Measurements from ENCODE around the gene ADD3.

ADD3 gene, protein sequence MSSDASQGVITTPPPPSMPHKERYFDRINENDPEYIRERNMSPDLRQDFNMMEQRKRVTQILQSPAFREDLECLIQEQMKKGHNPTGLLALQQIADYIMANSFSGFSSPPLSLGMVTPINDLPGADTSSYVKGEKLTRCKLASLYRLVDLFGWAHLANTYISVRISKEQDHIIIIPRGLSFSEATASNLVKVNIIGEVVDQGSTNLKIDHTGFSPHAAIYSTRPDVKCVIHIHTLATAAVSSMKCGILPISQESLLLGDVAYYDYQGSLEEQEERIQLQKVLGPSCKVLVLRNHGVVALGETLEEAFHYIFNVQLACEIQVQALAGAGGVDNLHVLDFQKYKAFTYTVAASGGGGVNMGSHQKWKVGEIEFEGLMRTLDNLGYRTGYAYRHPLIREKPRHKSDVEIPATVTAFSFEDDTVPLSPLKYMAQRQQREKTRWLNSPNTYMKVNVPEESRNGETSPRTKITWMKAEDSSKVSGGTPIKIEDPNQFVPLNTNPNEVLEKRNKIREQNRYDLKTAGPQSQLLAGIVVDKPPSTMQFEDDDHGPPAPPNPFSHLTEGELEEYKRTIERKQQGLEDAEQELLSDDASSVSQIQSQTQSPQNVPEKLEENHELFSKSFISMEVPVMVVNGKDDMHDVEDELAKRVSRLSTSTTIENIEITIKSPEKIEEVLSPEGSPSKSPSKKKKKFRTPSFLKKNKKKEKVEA

DNA sequence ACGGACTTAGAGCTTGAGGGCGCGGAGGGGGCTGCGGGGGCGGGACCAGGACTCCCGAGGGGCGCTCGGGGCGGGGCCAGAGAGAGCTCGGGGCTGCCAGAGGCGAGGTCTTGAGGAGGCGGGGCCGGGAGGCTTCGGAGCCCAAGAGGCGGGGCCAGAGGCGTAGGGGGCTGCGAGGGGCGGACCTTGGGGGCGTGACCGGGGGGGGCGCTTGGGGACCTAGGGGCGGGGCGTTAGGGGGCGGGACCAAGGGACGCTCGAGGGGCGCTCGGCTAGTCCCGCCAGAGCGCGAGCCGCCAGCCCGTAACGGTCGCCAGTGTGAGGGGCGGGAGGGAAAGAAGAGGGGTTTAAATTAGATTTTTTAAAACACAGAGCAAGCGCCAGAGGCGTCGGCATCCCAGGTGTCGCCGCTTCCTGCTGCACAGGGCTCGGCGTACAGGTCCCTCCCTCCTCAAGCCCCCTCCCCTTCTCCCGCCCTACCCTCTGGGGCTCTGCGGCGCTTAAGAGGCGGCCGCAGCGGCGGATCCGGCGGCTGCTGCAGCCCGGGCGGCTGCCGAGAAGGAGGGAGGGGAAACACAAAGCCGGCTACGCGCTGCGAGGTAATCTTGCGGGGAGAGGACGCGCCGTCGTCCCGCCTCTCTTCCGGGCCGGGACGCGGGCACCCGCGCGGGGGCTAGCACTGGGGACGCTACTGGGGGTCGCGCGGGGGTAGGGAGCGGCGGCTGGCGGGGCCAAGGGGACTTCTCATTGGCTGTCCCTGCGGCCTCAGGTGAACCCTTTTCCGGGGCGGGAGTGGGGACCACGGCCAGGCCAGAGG lies at the start of gene ADD3:
ADD3 (plus strand) TSS at position 284 of the 817 bp plus-strand sequence. CDS start 92,670 bp downstream, outside the sequence.
- H3K4me1 ChIP-seq (ENCODE audit: control insufficient read depth, insufficient read depth, low read length, unreplicated experiment) = peaks cover 11% of the 10 kb centered on the region
- H3K27me3 ChIP-seq (ENCODE audit: insufficient read depth, low read length) = no peaks in the 10 kb centered on the region
- peak within 1 kb of the TSS; percentile 26 for H2AFZ ChIP-seq (ENCODE audit: low read length, unreplicated experiment)
- peaks cover 46% of the 10 kb centered on the region for H3K79me2 ChIP-seq (ENCODE audit: control insufficient read depth, insufficient read depth, low read length, unreplicated experiment)
- H3K4me3 ChIP-seq (ENCODE audit: low read depth, low read length) = peak within 1 kb of the TSS; percentile 79
- H3K36me3 ChIP-seq (ENCODE audit: insufficient read depth, low read length) = no peaks in the 10 kb centered on the region
- H3K27ac ChIP-seq (ENCODE audit: low read depth, low read length) = peak within 1 kb of the TSS; percentile 85

DNA sequence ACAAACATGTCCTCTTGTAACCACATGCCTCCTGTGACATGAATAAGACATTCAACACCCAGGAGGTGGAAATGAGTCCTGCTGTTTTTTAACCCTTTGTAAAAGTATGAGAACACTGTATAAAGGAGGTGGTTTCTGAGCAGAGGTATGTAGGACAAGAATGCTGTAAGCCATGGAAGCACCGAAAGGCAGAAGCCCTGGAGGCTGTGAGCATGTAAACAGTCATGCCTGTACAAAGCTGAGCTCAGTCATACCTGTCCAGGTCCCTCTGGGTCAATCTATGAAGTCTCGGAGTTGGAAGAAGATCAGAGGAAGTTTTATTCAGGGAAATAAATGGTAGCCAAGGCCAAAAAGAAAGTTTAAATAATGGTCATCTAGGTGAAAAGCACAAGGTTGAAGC lies 49.7 kb upstream of the ADD3 start:
- Histone ChIP-seq H2AFZ (ENCODE audit: low read length, unreplicated experiment) (no peak overlapping the region), H3K27me3 (ENCODE audit: insufficient read depth, low read length) (no peaks in the 10 kb centered on the region)

DNA sequence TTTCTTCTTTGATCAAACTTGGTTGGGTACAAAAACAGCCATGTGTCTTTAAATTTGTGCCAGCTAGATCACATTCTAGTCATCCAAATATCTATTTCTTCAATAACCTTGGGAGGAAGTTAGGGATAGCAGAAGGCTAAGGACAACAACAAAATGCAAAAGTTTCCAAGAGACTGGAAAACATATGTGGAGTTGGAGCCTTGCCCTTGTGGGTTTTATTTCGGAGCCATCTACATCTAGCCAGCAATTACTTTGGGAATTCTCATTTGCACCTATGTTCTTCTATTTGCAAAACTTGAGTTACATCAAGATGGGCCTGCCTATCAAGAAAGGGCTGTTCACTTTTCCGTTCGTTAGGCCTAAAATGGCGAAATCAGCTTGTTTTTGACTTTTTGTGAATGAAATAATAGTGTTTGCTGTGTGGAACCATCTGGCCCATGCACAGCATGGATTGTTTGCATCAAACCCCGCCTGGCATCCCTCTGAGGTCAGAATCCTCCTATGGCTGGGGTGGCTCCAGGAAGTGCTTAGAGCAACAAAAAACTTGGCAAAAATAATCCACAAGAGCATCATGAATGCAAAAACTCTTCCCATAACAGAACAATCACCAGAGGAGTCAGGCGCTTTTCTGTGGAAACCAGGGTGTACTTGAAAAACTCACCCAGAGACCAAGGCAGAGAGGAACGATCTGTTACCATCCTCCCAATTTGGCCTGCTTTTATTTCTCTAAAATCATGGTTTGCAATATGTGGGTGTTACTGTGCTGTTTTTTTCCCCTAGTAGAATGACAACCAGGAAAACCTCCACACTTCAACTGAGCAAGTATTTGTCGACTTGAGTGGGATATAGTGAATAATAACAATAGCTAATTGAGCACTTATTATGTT lies 48.3 kb upstream of the ADD3 start:
- no peak overlapping the region for H2AFZ ChIP-seq (ENCODE audit: low read length, unreplicated experiment)
- H3K36me3 ChIP-seq (ENCODE audit: insufficient read depth, low read length) = no peaks in the 10 kb centered on the region
- H3K27ac ChIP-seq (ENCODE audit: low read depth, low read length) = no peak overlapping the region
- peaks cover 31% of the 10 kb centered on the region for H3K4me1 ChIP-seq (ENCODE audit: control insufficient read depth, insufficient read depth, low read length, unreplicated experiment)
- no peak overlapping the region for H3K4me3 ChIP-seq (ENCODE audit: low read depth, low read length)
- no peaks in the 10 kb centered on the region for H3K27me3 ChIP-seq (ENCODE audit: insufficient read depth, low read length)
- no peaks in the 10 kb centered on the region for H3K79me2 ChIP-seq (ENCODE audit: control insufficient read depth, insufficient read depth, low read length, unreplicated experiment)

More for the DNA sequence above, 49.7 kb upstream of the ADD3 start:
- Histone ChIP-seq H3K4me1 (ENCODE audit: control insufficient read depth, insufficient read depth, low read length, unreplicated experiment) (peaks cover 22% of the 10 kb centered on the region), H3K36me3 (ENCODE audit: insufficient read depth, low read length) (no peaks in the 10 kb centered on the region), H3K27ac (ENCODE audit: low read depth, low read length) (no peak overlapping the region), H3K4me3 (ENCODE audit: low read depth, low read length) (no peak overlapping the region), H3K79me2 (ENCODE audit: control insufficient read depth, insufficient read depth, low read length, unreplicated experiment) (no peaks in the 10 kb centered on the region)

DNA sequence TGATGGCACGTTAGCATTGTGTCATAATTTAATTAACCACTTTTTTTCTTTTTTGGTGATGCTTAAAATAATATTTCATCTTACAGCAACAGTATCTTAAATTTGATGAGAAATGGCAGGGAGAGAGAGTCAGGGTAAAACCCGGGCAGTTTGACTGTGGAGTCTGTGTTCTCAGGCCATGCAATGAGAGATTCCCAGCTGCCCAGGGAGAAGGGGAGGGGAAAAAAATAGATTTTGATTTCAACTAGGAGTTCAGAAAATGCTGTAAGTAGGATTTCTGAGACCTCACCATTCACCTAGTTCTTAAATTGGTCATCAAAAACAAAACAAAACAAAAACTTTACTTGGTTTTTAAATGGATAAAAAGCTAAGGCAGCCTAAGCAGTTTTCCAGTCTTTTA lies 47.1 kb upstream of the ADD3 start:
- Histone ChIP-seq H2AFZ (ENCODE audit: low read length, unreplicated experiment) (peak overlapping the region; percentile 44), H3K27me3 (ENCODE audit: insufficient read depth, low read length) (no peaks in the 10 kb centered on the region), H3K4me1 (ENCODE audit: control insufficient read depth, insufficient read depth, low read length, unreplicated experiment) (peaks cover 35% of the 10 kb centered on the region), H3K27ac (ENCODE audit: low read depth, low read length) (peak overlapping the region; percentile 25; the same call in 1 of the 2 replicates), H3K36me3 (ENCODE audit: insufficient read depth, low read length) (no peaks in the 10 kb centered on the region), H3K79me2 (ENCODE audit: control insufficient read depth, insufficient read depth, low read length, unreplicated experiment) (no peaks in the 10 kb centered on the region), H3K4me3 (ENCODE audit: low read depth, low read length) (no peak overlapping the region)

DNA sequence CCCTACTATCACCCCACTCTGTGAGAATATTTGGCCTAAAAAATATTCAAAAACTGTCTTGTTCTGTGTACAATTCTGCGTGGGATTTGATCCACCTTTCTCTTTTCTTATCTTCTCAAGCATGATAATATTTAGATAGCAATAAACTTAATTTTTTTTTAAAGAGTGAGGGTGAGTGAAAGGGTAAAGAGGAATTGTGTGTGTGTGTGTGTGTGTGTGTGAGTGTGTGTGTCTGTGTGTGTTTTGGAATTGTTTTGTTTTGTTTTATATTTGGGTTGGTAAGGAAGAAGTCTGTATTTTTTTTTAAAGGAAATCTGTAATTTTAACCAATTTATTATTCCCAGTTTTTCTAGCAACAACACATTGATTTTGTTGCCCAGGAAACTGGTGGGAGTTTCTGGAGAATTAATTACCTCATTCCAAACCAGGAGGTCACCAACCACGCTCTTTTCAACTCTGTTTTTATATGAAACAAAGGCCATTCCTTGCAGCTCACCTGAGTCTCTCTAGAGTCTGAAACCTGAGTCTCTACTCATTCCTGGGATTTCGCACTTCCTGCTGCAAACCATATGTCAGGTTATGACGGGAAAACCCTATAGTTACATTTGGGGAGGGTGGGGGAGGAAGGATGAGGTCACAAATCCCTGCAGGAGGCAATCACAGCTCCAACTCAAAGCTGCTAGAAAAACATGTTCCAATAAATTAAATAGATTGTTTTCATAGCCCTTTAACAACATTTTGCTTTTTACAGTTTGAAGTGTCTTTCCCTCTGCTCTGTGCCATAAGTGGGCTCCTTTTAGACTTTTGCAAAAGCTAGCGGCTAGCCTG lies 46.4 kb upstream of the ADD3 start:
- peaks cover 40% of the 10 kb centered on the region for H3K4me1 ChIP-seq (ENCODE audit: control insufficient read depth, insufficient read depth, low read length, unreplicated experiment)
- no peak overlapping the region for H3K4me3 ChIP-seq (ENCODE audit: low read depth, low read length)
- peak overlapping the region; percentile 25; the same call in 1 of the 2 replicates for H3K27ac ChIP-seq (ENCODE audit: low read depth, low read length)
- peak overlapping the region; percentile 48 for H2AFZ ChIP-seq (ENCODE audit: low read length, unreplicated experiment)
- H3K27me3 ChIP-seq (ENCODE audit: insufficient read depth, low read length) = no peaks in the 10 kb centered on the region
- H3K79me2 ChIP-seq (ENCODE audit: control insufficient read depth, insufficient read depth, low read length, unreplicated experiment) = no peaks in the 10 kb centered on the region
- no peaks in the 10 kb centered on the region for H3K36me3 ChIP-seq (ENCODE audit: insufficient read depth, low read length)

DNA sequence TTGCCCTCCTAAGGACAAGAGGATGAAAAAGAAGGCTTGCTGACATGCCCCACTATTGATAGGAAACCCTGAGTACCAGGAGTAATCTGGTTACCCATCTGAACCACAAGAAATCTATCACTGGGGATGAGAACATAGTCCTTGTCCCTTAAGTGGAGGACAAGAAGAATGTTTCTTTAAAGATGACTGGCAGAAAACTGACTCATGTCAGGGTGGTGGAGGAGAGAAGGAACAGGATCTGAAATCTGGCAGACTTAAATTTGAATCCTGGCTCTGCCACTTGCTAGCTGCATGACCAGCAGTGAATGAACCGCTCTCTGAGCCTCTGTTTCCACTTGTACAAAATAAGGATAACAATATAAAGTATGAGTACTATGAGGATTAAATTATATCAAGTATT lies 45.5 kb upstream of the ADD3 start:
- peaks cover 49% of the 10 kb centered on the region for H3K4me1 ChIP-seq (ENCODE audit: control insufficient read depth, insufficient read depth, low read length, unreplicated experiment)
- H3K27ac ChIP-seq (ENCODE audit: low read depth, low read length) = no peak overlapping the region; the same call in 1 of the 2 replicates
- no peak overlapping the region for H2AFZ ChIP-seq (ENCODE audit: low read length, unreplicated experiment)
- no peaks in the 10 kb centered on the region for H3K79me2 ChIP-seq (ENCODE audit: control insufficient read depth, insufficient read depth, low read length, unreplicated experiment)
- H3K27me3 ChIP-seq (ENCODE audit: insufficient read depth, low read length) = no peaks in the 10 kb centered on the region
- H3K36me3 ChIP-seq (ENCODE audit: insufficient read depth, low read length) = no peaks in the 10 kb centered on the region
- H3K4me3 ChIP-seq (ENCODE audit: low read depth, low read length) = no peak overlapping the region

DNA sequence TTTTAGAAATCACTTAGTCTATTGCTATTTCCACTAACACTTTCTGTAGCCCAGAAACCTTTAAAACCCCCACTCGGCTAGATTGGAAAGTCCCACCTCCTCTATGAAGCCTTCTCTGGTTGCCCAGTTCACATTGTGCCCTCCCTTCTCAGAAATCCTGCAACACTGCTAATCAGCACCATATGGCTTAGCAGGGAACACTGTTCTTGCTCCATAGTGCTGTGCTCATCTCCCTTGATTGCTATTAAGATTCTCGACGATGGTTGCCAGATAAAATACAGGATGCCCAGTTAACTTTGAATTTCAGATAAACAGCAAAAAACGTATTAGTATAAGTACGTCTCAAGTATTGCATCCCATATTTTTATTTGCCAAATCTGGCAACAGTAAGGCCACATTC lies 44.3 kb upstream of the ADD3 start:
- peaks cover 57% of the 10 kb centered on the region for H3K4me1 ChIP-seq (ENCODE audit: control insufficient read depth, insufficient read depth, low read length, unreplicated experiment)
- H3K27me3 ChIP-seq (ENCODE audit: insufficient read depth, low read length) = no peaks in the 10 kb centered on the region
- H3K27ac ChIP-seq (ENCODE audit: low read depth, low read length) = no peak overlapping the region
- no peaks in the 10 kb centered on the region for H3K36me3 ChIP-seq (ENCODE audit: insufficient read depth, low read length)
- no peak overlapping the region for H3K4me3 ChIP-seq (ENCODE audit: low read depth, low read length)
- H2AFZ ChIP-seq (ENCODE audit: low read length, unreplicated experiment) = no peak overlapping the region
- no peaks in the 10 kb centered on the region for H3K79me2 ChIP-seq (ENCODE audit: control insufficient read depth, insufficient read depth, low read length, unreplicated experiment)

DNA sequence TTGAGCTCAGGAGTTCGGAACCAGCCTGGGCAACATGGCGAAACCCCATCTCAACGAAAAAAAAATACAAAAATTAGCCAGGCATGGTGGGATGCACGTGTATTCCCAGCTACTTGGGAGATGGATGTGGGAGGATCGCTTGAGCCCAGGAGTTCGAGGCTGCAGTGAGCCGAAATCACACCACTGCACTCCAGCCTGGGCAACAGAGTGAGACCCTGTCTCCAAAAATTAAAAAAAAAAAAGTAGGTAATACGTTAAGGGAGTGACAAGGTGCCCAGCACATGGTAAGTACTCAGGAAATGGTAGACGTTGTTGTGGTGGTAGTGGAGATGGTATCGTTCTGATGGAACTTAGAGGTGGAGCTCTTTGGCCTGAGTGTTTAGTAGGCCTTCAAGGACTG lies 43.5 kb upstream of the ADD3 start:
- no peak overlapping the region for H2AFZ ChIP-seq (ENCODE audit: low read length, unreplicated experiment)
- H3K27ac ChIP-seq (ENCODE audit: low read depth, low read length) = no peak overlapping the region
- no peaks in the 10 kb centered on the region for H3K79me2 ChIP-seq (ENCODE audit: control insufficient read depth, insufficient read depth, low read length, unreplicated experiment)
- no peaks in the 10 kb centered on the region for H3K36me3 ChIP-seq (ENCODE audit: insufficient read depth, low read length)
- H3K4me1 ChIP-seq (ENCODE audit: control insufficient read depth, insufficient read depth, low read length, unreplicated experiment) = peaks cover 57% of the 10 kb centered on the region
- no peak overlapping the region for H3K4me3 ChIP-seq (ENCODE audit: low read depth, low read length)
- H3K27me3 ChIP-seq (ENCODE audit: insufficient read depth, low read length) = no peaks in the 10 kb centered on the region

DNA sequence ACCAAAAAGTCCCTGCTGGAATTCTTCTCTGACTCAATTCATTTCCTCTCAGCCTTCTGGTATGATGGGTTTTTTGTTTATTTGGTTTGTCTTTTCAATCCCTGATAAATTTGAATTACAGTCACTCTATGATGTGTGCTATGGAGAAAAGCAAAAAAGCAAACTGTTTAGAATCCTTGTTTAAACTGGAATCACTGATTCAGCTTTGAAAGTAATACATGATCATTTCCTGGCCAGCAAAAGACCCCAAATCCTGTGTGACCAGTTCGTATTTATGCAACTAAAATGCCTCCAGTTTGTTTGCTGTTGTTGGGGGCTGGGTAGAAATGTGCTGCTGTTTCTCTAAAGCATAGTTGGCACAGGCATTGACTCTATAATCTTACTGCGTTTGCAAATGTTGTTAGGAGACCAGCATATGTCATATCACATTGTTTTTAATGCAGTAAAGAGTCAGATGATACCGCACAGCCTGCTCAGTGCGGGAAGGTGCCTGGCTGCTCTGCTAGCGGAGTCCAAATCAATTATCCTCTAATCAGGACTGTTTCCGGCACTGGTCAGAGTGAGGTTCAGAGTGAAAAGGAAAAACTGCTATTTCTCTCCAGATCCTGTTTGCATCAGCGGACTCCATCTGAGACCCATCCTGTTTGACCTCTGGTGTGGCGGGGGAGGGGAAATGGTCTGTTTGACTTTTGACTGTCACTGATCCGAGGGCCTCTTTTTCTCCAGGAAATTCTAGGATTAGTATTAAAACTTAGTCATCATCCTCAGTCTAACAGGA lies 40.6 kb upstream of the ADD3 start:
- no peaks in the 10 kb centered on the region for H3K79me2 ChIP-seq (ENCODE audit: control insufficient read depth, insufficient read depth, low read length, unreplicated experiment)
- peak overlapping the region; percentile 59 for H3K4me3 ChIP-seq (ENCODE audit: low read depth, low read length)
- peaks cover 42% of the 10 kb centered on the region for H3K4me1 ChIP-seq (ENCODE audit: control insufficient read depth, insufficient read depth, low read length, unreplicated experiment)
- no peaks in the 10 kb centered on the region for H3K27me3 ChIP-seq (ENCODE audit: insufficient read depth, low read length)
- H3K27ac ChIP-seq (ENCODE audit: low read depth, low read length) = peak overlapping the region; percentile 81
- H3K36me3 ChIP-seq (ENCODE audit: insufficient read depth, low read length) = no peaks in the 10 kb centered on the region
- peak overlapping the region; percentile 45 for H2AFZ ChIP-seq (ENCODE audit: low read length, unreplicated experiment)
